AG20443 (cell line): ENCODE measurements around the gene PML.
"Not testable (repeated sequence)": the region's sequence is repeated elsewhere in the genome, so short reads cannot be mapped to it uniquely, and the experiment has no call there.

Experiments used
- DNase-seq: peaks from one replicate; pipeline ENCODE4 v3.0.0; 2012; ENCODE audit warnings: low spot score, mixed read lengths

Gene PML

GRCh38 chr15:74040109-74040850, 45.8 kb downstream of the PML start:
- DNase-seq, result peak; percentile 94

GRCh38 chr15:74041311-74041756, 46.8 kb downstream of the PML start:
- peak; percentile 26 for DNase-seq

GRCh38 chr15:74041777-74042435, 47.4 kb downstream of the PML start:
- no peak for DNase-seq

GRCh38 chr15:74042603-74043424, 48.3 kb downstream of the PML start:
- no peak for DNase-seq

GRCh38 chr15:74043425-74044266, 49.1 kb downstream of the PML start:
- no peak for DNase-seq

- no peak for DNase-seq
These were observed 50.0 kb downstream of the PML start for GRCh38 chr15:74044267-74045110.

- DNase-seq, result no peak
These were observed 50.7 kb downstream of the PML start for GRCh38 chr15:74045184-74045583.

GRCh38 chr15:74045636-74046274, 51.2 kb downstream of the PML start:
- no peak for DNase-seq

- DNase-seq, result no peak
These were observed 51.8 kb downstream of the PML start for GRCh38 chr15:74046275-74046674.

GRCh38 chr15:74050127-74050526, 55.6 kb downstream of the PML start:
- DNase-seq, result no peak

- peak; percentile 49 for DNase-seq
These were observed 56.2 kb downstream of the PML start for GRCh38 chr15:74050556-74051234.

GRCh38 chr15:74052271-74053260, 58.0 kb downstream of the PML start:
- not testable (repeated sequence) for DNase-seq

- DNase-seq, result no peak
These were observed 59.0 kb downstream of the PML start for GRCh38 chr15:74053517-74053916.

GRCh38 chr15:74053941-74054529, 59.5 kb downstream of the PML start:
- peak; percentile 92 for DNase-seq

GRCh38 chr15:74055804-74056203, 61.3 kb downstream of the PML start:
- DNase-seq, result no peak

GRCh38 chr15:74056330-74056729, 61.8 kb downstream of the PML start:
- DNase-seq, result not testable (repeated sequence)

- DNase-seq, result not testable (repeated sequence)
These were observed 64.7 kb downstream of the PML start for GRCh38 chr15:74059050-74059833.
